Ovary (tissue), 9 donors: ENCODE results near the gene SLC13A2. TPM values are rescaled to one million over a fixed set of nuclear protein-coding genes. Genes with fewer than 3 reads are reported as not detected.

Experiments used
- DNase-seq, 5 donors: peaks; one replicate each; pipeline ENCODE4 v3.0.0-alpha.2; 2019 to 2020
- H3K27ac ChIP-seq, 2 donors: fragments of 200-600 bp; one replicate each; pipeline versions ENCODE4 v1.5.1 to v1.8.0; 2019 to 2022
- H3K27me3 ChIP-seq: fragments of 200-600 bp; one replicate; pipeline ENCODE4 v1.8.0; 2022
- H3K36me3 ChIP-seq: fragments of 200-600 bp; sonication (generic); one replicate; pipeline ENCODE4 v1.5.1; 2019
- H3K4me1 ChIP-seq: one replicate; pipeline ENCODE4 v1.8.1; 2013; ENCODE audit warnings: mild to moderate bottlenecking, moderate library complexity; ENCODE audit not compliant: insufficient read depth
- H3K4me3 ChIP-seq: fragments of 200-600 bp; sonication (generic); one replicate; pipeline ENCODE4 v1.5.1; 2017
- H3K9me3 ChIP-seq, 2 donors: fragments of 200-600 bp in 1 of 2; sonication (generic) in 1 of 2; one replicate each; pipeline versions ENCODE4 v1.5.1 to v1.8.1; 2013 to 2019; ENCODE audit warnings: mild to moderate bottlenecking in 1 of 2, moderate library complexity in 1 of 2
- CTCF ChIP-seq, 3 donors: fragments of 450-650 bp in 2 of 3; fragments of 200-600 bp in 1 of 3; IDR thresholded peaks; one replicate each; pipeline versions ENCODE4 v1.5.1 to v1.8.0; 2016 to 2022; ENCODE audit warnings: antibody characterized with exemption in 3 of 3, mild to moderate bottlenecking in 1 of 3
- EP300 ChIP-seq: sonication (generic); formaldehyde crosslinking; IDR thresholded peaks from one replicate; pipeline ENCODE4 v1.6.1; 2017; ENCODE audit warnings: antibody characterized with exemption
- POLR2A ChIP-seq: fragments of 450-650 bp; IDR thresholded peaks from one replicate; pipeline ENCODE4 v1.6.1; 2017; ENCODE audit warnings: antibody characterized with exemption, mild to moderate bottlenecking, moderate library complexity
- WGBS, 3 donors: extraction: QIAGEN DNeasy Blood & Tissue Kit in 1 of 3; methylation state at CpG; one replicate each; pipeline versions ENCODE4 v1.1.5 to v1.1.7; 2013 to 2017; 5-methylcytosine and 5-hydroxymethylcytosine counted together
- intact Hi-C, 4 donors: fragments of 100-400 bp; cut with DNase I; formaldehyde crosslinking; loops; one replicate each; pipeline versions ENCODE4 v1.11.0 to v1.15.1; 2022 to 2023
- polyA plus RNA-seq, 2 donors: library from polyadenylated mRNA; stranded (reverse); fragments of 200-250 nt in 1 of 2; fragments of 350-450 nt in 1 of 2; fragmentation: Illumina TruSeq in 1 of 2; extraction: RNeasy Lipid Tissue Mini Kit (QIAGEN cat#74804) in 1 of 2; gene quantifications; one replicate each; pipeline ENCODE4 v1.2.3, GENCODE V29; 2013 to 2014
- total RNA-seq, 7 donors: library from RNA; depleted of rRNA in 2 of 7; stranded (reverse); fragments of >200 nt in 2 of 7; fragmentation: NEBNext Ultra II Directional in 3 of 7; extraction: Animal tissue kit (Norgen Biotek cat#: 25700) in 3 of 7; gene quantifications; one replicate each; pipeline versions ENCODE4 v1.1.0 to v1.2.4, GENCODE V29; 2016 to 2023
- donor health status: DM: no; HTN: no; CAD: no; lungs with moderate emphysema.
- donor health status: DM: no; HTN: no; CAD: no.
- donor health status: Bipolar disorder and iron deficiency.
- donor health status: DM: yes; HTN: yes; CAD: no.
- donor health status: DM: no; HTN: no; CAD: no.
- donor health status: DM: yes; HTN: yes; CAD: no.

Gene SLC13A2
- total and polyA plus RNA-seq, 9 donors: 0.95 TPM; not detected in 8

DNA sequence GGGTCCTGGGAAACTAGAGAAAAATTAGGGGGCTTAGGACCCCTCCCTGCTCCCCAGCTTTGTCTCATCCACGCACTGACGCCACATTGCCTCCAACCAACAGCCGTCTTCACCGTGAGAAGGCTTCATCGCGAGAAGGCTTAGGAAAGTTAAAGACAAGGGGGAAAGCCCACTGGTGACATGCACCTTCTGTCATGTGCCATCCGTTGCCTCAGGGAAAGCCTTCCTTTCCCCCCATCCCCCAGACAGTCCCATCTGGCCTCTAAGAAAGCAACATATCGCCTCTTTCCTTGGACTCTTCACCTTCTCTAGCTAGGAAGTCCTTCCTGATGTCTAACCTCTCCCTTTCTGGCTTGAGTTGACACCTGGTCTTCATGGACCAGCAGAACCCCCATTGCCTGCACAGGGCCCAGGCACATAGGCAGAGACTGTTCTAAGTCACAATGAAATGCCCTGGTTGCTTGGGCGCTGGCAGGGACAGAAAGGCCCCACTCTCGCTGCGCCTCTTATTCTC lies 34.8 kb downstream of the SLC13A2 start:
- Histone ChIP-seq H3K27me3 (no peaks in the 10 kb centered on the region), H3K4me3 (no peak overlapping the region), H3K4me1 (no peaks in the 10 kb centered on the region), H3K27ac (no peak overlapping the region), H3K9me3 (no peaks in the 10 kb centered on the region), H3K36me3 (no peaks in the 10 kb centered on the region)
- no peak for TF ChIP-seq EP300
- no peak for TF ChIP-seq POLR2A
- no peak for TF ChIP-seq CTCF (IDR thresholded peaks at IDR 0.05)
- DNase-seq: no peak
- 43 to 59% (median 44%) methylated on average over 10 to 11 of the region's 11 CpGs for WGBS, 3 donors
- intact Hi-C loops: loop anchor here in 1 of 4 donors (5.0 kb wide), 1 partner anchor 284 kb away; no protein-coding TSS in a partner anchor

DNA sequence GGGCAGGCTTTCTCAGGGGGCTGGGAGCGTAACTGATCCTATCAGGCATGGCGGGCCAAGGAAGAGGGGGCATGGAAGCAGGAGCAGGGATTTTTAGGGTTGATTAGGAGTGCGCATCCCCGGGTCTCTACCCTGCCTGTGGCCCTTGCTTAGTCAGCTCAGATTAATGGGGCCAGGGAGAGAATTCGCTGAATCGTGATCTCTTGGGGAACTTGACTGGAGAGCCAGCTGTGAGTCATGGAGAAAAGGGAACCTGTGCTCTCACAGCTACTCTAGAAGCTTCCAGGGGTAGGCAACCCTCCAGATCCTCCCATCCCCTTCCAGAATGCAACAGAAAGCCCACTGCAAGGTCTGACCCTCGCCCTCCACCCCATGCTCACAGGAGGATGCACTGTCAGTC lies 36.3 kb downstream of the SLC13A2 start:
- no peak overlapping the region for H3K4me3 ChIP-seq
- TF ChIP-seq POLR2A: no peak
- TF ChIP-seq EP300: no peak
- no peak for TF ChIP-seq CTCF (IDR thresholded peaks at IDR 0.05)
- DNase-seq: no peak
- H3K27ac ChIP-seq: no peak overlapping the region
- H3K36me3 ChIP-seq: no peaks in the 10 kb centered on the region
- intact Hi-C loops: loop anchor here in 1 of 4 donors (5.0 kb wide), 1 partner anchor 283 kb away; no protein-coding TSS in a partner anchor
- no peaks in the 10 kb centered on the region for H3K27me3 ChIP-seq
- H3K4me1 ChIP-seq: no peaks in the 10 kb centered on the region
- 67 to 81% (median 70%) methylated on average over 7 of the region's 7 CpGs for WGBS, 3 donors
- no peaks in the 10 kb centered on the region for H3K9me3 ChIP-seq

- intact Hi-C loops: no loop called here
- DNase-seq: no peak
- WGBS, 3 donors: 68 to 74% (median 71%) methylated on average over 3 of the region's 3 CpGs
- Histone ChIP-seq H3K9me3 (no peaks in the 10 kb centered on the region), H3K27me3 (no peaks in the 10 kb centered on the region), H3K36me3 (no peaks in the 10 kb centered on the region), H3K4me1 (no peaks in the 10 kb centered on the region), H3K4me3 (no peak overlapping the region), H3K27ac (no peak overlapping the region)
- TF ChIP-seq CTCF (IDR thresholded peaks at IDR 0.05): no peak
Observed at GRCh38 chr17:28511858-28512461, 38.5 kb downstream of the SLC13A2 start.

DNA sequence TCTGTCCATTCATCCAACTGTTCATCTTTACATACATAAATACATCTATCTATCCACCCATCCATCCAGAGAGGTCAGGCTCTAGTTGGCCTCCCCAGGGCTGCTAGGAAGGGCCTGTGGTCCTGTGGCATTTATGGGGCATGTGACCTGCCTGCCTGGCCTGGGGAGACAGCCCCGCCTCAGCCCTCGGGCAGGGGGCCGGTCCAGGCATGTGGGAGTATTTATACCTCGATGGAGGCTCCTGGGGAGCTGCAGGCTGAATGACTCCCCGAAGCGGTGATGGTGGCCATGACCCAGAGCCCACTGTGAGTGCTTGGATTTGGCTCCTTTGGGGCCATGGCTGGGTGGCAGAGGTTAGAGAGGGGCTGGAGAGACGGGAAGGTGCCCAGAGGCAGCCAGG lies 40.0 kb downstream of the SLC13A2 start:
- TF ChIP-seq CTCF (IDR thresholded peaks at IDR 0.05): no peak
- TF ChIP-seq POLR2A: no peak
- TF ChIP-seq EP300: no peak
- H3K36me3 ChIP-seq: no peaks in the 10 kb centered on the region
- no peaks in the 10 kb centered on the region for H3K9me3 ChIP-seq
- no peaks in the 10 kb centered on the region for H3K4me1 ChIP-seq
- no peaks in the 10 kb centered on the region for H3K27me3 ChIP-seq
- WGBS, 3 donors: 24 to 39% (median 25%) methylated on average over 7 of the region's 7 CpGs
- no peak overlapping the region for H3K4me3 ChIP-seq
- intact Hi-C loops: no loop called here
- H3K27ac ChIP-seq: no peak overlapping the region
- DNase-seq: no peak
